H1 (cell line): ENCODE data around the gene MLNR. TPM values are rescaled to one million over a fixed set of nuclear protein-coding genes. Genes with fewer than 3 reads are reported as not detected.
A peak's percentile ranks its signal among the peaks of the same experiment; 100 is the strongest.

ENCODE experiments used
- CTCF ChIA-PET: fragments of 300-600 bp; sonication (Branson Sonifier 250); formaldehyde crosslinking; loops from one replicate; lab custom pipeline; 2021; ENCODE audit not compliant: partially characterized antibody; lab: Charles Lee
- POLR2A ChIA-PET: fragments of 300-600 bp; sonication (Branson Sonifier 250); formaldehyde crosslinking; loops from one replicate; lab custom pipeline; 2021; ENCODE audit warnings: inconsistent platforms; ENCODE audit not compliant: partially characterized antibody; lab: Charles Lee
- DNase-seq, 2 experiments: peaks; one replicate each; pipeline versions ENCODE4 v3.0.0 to v3.0.0-alpha.2; 2010 to 2022; ENCODE audit warnings: low spot score in 2 of 2, low read depth in 1 of 2, mixed read lengths in 1 of 2
- FAIRE-seq: peaks from 2 replicates; lab custom pipeline; 2011; peaks lifted over from hg19 to GRCh38; lab: Jason Lieb, UNC
- H2AFZ ChIP-seq: 2 replicates; pipeline ENCODE4 v1.8.1; 2012; ENCODE audit warnings: low read length, inconsistent platforms
- H2AK5ac ChIP-seq: 2 replicates; pipeline ENCODE4 v1.6.1; 2013; ENCODE audit warnings: low read depth, low read length
- H2BK120ac ChIP-seq: replicated peaks from 2 replicates; pipeline ENCODE3; 2013; ENCODE audit warnings: low read depth, low read length, inconsistent platforms
- H2BK12ac ChIP-seq: 2 replicates; pipeline ENCODE4 v1.6.1; 2013; ENCODE audit warnings: low read depth, low read length
- H2BK15ac ChIP-seq: 2 replicates; pipeline ENCODE4 v1.6.1; 2013; ENCODE audit warnings: low read length
- H2BK20ac ChIP-seq: 2 replicates; pipeline ENCODE4 v1.6.1; 2013; ENCODE audit warnings: low read length
- H2BK5ac ChIP-seq: 2 replicates; pipeline ENCODE4 v1.6.1; 2013; ENCODE audit warnings: low read depth, low read length
- H3K14ac ChIP-seq: 2 replicates; pipeline ENCODE4 v1.6.1; 2013; ENCODE audit warnings: inconsistent platforms; ENCODE audit not compliant: insufficient read length
- H3K18ac ChIP-seq: 2 replicates; pipeline ENCODE4 v1.6.1; 2013; ENCODE audit warnings: low read length; ENCODE audit errors: extremely low read depth
- H3K23ac ChIP-seq: 2 replicates; pipeline ENCODE4 v1.6.1; 2013; ENCODE audit warnings: inconsistent platforms; ENCODE audit not compliant: insufficient read length
- H3K23me2 ChIP-seq: 2 replicates; pipeline ENCODE4 v1.6.1; 2013; ENCODE audit warnings: low read depth, low read length
- H3K27ac ChIP-seq: 2 replicates; pipeline ENCODE4 v1.6.1; 2011; ENCODE audit warnings: low read depth, low read length, inconsistent platforms
- H3K27me3 ChIP-seq, 4 experiments: replicated peaks in 1 of 4; 1 replicate in 1 of 4; 2 replicates in 3 of 4; pipeline versions ENCODE4 v1.6.1 to v1.8.1; 2011 to 2013; ENCODE audit warnings: low read length in 3 of 4, mild to moderate bottlenecking in 3 of 4, inconsistent platforms in 2 of 4, mixed read lengths in 2 of 4, moderate library complexity in 1 of 4; ENCODE audit not compliant: control insufficient read depth in 3 of 4, insufficient read depth in 3 of 4; ENCODE audit errors: extremely low read depth in 1 of 4
- H3K36me3 ChIP-seq, 4 experiments: 2 replicates each; pipeline versions ENCODE4 v1.6.1 to v1.8.1; 2011 to 2013; ENCODE audit warnings: mild to moderate bottlenecking in 4 of 4, low read length in 3 of 4, moderate library complexity in 2 of 4, control low read depth in 1 of 4, inconsistent platforms in 1 of 4; ENCODE audit not compliant: insufficient read depth in 4 of 4, control insufficient read depth in 2 of 4
- H3K4ac ChIP-seq: replicated peaks from 2 replicates; pipeline ENCODE3; 2013; ENCODE audit warnings: low read length, low read depth, mixed read lengths, inconsistent platforms; ENCODE audit not compliant: insufficient read length
- H3K4me1 ChIP-seq, 4 experiments: replicated peaks in 1 of 4; 1 replicate in 1 of 4; 2 replicates in 3 of 4; pipeline versions ENCODE4 v1.6.1 to v1.8.1; 2011 to 2013; ENCODE audit warnings: low read length in 3 of 4, inconsistent platforms in 2 of 4, mixed read lengths in 1 of 4; ENCODE audit not compliant: insufficient read depth in 4 of 4, control insufficient read depth in 3 of 4
- H3K4me2 ChIP-seq, 2 experiments: 2 replicates each; pipeline versions ENCODE4 v1.6.1 to v1.8.1; 2011 to 2013; ENCODE audit warnings: low read depth in 2 of 2, low read length in 2 of 2, control low read depth in 1 of 2, inconsistent platforms in 1 of 2, mild to moderate bottlenecking in 1 of 2; ENCODE audit not compliant: insufficient read depth in 1 of 2
- H3K4me3 ChIP-seq, 4 experiments: fragments of 200-600, 300-600 bp in 1 of 4; sonication (generic), shearing (Covaris generic), sonication (Bioruptor Twin) in 1 of 4; 2 replicates each; pipeline versions ENCODE4 v1.5.1 to v1.8.1; 2011 to 2016; ENCODE audit warnings: low read length in 4 of 4, low read depth in 3 of 4, control low read depth in 2 of 4, inconsistent platforms in 2 of 4, mild to moderate bottlenecking in 2 of 4, mixed read lengths in 1 of 4, moderate library complexity in 1 of 4; ENCODE audit not compliant: insufficient read depth in 2 of 4; ENCODE audit errors: extremely low read depth in 1 of 4
- H3K56ac ChIP-seq: replicated peaks from 2 replicates; pipeline ENCODE3; 2013; ENCODE audit warnings: low read depth, mild to moderate bottlenecking, mixed read lengths, low read length, inconsistent platforms; ENCODE audit not compliant: insufficient read length
- H3K79me1 ChIP-seq: 2 replicates; pipeline ENCODE4 v1.6.1; 2013; ENCODE audit warnings: low read depth, low read length, control low read depth
- H3K79me2 ChIP-seq, 2 experiments: 2 replicates each; pipeline versions ENCODE4 v1.6.1 to v1.8.1; 2012 to 2013; ENCODE audit warnings: low read length in 2 of 2, mild to moderate bottlenecking in 2 of 2, inconsistent platforms in 1 of 2; ENCODE audit not compliant: insufficient read depth in 2 of 2, control insufficient read depth in 1 of 2
- H3K9ac ChIP-seq, 4 experiments: replicated peaks in 1 of 4; 1 replicate in 1 of 4; 2 replicates in 3 of 4; pipeline versions ENCODE4 v1.6.1 to v1.8.1; 2011 to 2013; ENCODE audit warnings: low read depth in 3 of 4, low read length in 3 of 4, control low read depth in 2 of 4, mild to moderate bottlenecking in 2 of 4, moderate library complexity in 2 of 4, inconsistent platforms in 1 of 4; ENCODE audit errors: extremely low read depth in 1 of 4
- H3K9me3 ChIP-seq, 2 experiments: 2 replicates each; pipeline versions ENCODE4 v1.6.1 to v1.8.1; 2012 to 2013; ENCODE audit warnings: mild to moderate bottlenecking in 2 of 2, moderate library complexity in 2 of 2, control low read depth in 1 of 2, inconsistent platforms in 1 of 2, low read depth in 1 of 2, low read length in 1 of 2, mixed read lengths in 1 of 2; ENCODE audit not compliant: insufficient read depth in 2 of 2
- H4K20me1 ChIP-seq, 2 experiments: replicated peaks in 1 of 2; 2 replicates each; pipeline versions ENCODE3 to v1.8.1; 2011 to 2013; ENCODE audit warnings: inconsistent platforms in 2 of 2, low read length in 2 of 2, mild to moderate bottlenecking in 1 of 2; ENCODE audit not compliant: insufficient read depth in 2 of 2, control insufficient read depth in 1 of 2
- H4K5ac ChIP-seq: 2 replicates; pipeline ENCODE4 v1.6.1; 2013; ENCODE audit warnings: low read length, low read depth, mixed read lengths, inconsistent platforms; ENCODE audit not compliant: insufficient read length
- H4K8ac ChIP-seq: 2 replicates; pipeline ENCODE4 v1.8.0; 2013; ENCODE audit warnings: mild to moderate bottlenecking, moderate library complexity, low read length, inconsistent platforms; ENCODE audit not compliant: insufficient read depth; ENCODE audit errors: extremely low read depth
- H4K91ac ChIP-seq: replicated peaks from 2 replicates; pipeline ENCODE3; 2013; ENCODE audit warnings: low read length, mixed read lengths, inconsistent platforms; ENCODE audit not compliant: insufficient read length
- CEBPB ChIP-seq: IDR thresholded peaks from 2 replicates; pipeline ENCODE4 v1.6.1; 2012; ENCODE audit warnings: low read depth, low read length
- HDAC2 ChIP-seq, 2 experiments: fragments of 300-600 bp in 1 of 2; sonication (generic) in 1 of 2; IDR thresholded peaks; 2 replicates each; pipeline ENCODE4 v1.6.1; 2011 to 2012; ENCODE audit warnings: low read depth in 2 of 2, low read length in 2 of 2, mild to moderate bottlenecking in 2 of 2, moderate library complexity in 2 of 2, borderline replicate concordance in 1 of 2, inconsistent platforms in 1 of 2
- PHF8 ChIP-seq: fragments of 200-600 bp; sonication (generic); conservative IDR thresholded peaks from 2 replicates; pipeline ENCODE4 v1.7.1; 2012; ENCODE audit warnings: low read depth, mild to moderate bottlenecking, inconsistent platforms, low read length, moderate library complexity
- WGBS, 2 experiments: shearing (Covaris generic) in 1 of 2; methylation state at CpG; one replicate each; pipeline versions ENCODE4 v1.1.6 to v1.1.7; 2013 to 2015; ENCODE audit warnings: low lambda C conversion rate in 2 of 2, mixed read lengths in 2 of 2, inconsistent platforms in 1 of 2, low coverage in 1 of 2, missing lambda C conversion rate in 1 of 2; ENCODE audit not compliant: insufficient replicate concordance in 2 of 2, insufficient coverage in 1 of 2, insufficient read length in 1 of 2; ENCODE audit errors: extremely low coverage in 1 of 2, missing lambda C conversion rate in 1 of 2; 5-methylcytosine and 5-hydroxymethylcytosine counted together
- polyA plus RNA-seq, 7 experiments: library from polyadenylated mRNA; depleted of rRNA in 3 of 7; stranded (reverse) in 5 of 7; unstranded in 2 of 7; fragments of >200 nt in 5 of 7; fragments of 200-250 nt in 2 of 7; gene quantifications; 1 replicate in 5 of 7; 2 replicates in 1 of 7; 4 replicates in 1 of 7; pipeline versions ENCODE4 v1.2.1 to v1.2.3, GENCODE V29; 2011 to 2013; ENCODE audit warnings: missing spikeins in 2 of 7, mixed read lengths in 2 of 7
- total RNA-seq: library from RNA; stranded (reverse); fragmentation: NEBNext Ultra II Directional; extraction: Animal tissue kit (Norgen Biotek cat#: 25700); gene quantifications from 2 replicates; pipeline ENCODE4 v1.2.1, GENCODE V29; 2021

MLNR gene
- total and polyA plus RNA-seq, 2 of the 8 experiments (the other 6 are each of a cell fraction or from before 2014, with no cell fraction given): 0.24 to 0.29 TPM

- H3K79me1 ChIP-seq: no peaks in the 10 kb centered on the region
- H3K9ac ChIP-seq: no peak overlapping the region
- no peak overlapping the region for H3K56ac ChIP-seq
- H4K8ac ChIP-seq: no peak overlapping the region
- H3K23me2 ChIP-seq: peaks cover 5% of the 10 kb centered on the region; the same call in 1 of the 2 replicates
- 70% methylated on average over 4 of the region's 5 CpGs; no CpG with 5 or more reads in 1 of the 2 experiments for WGBS, 2 experiments
- FAIRE-seq (no peak), DNase-seq (no peak)
- no peak overlapping the region for H4K91ac ChIP-seq
- H2AFZ ChIP-seq: no peak overlapping the region
- ChIA-PET POLR2A (no interaction called here), CTCF (interaction anchor here (0.7 to 2.6 kb wide), 5 partner anchors 9 to 430 kb away, joined by 3 to 12 read pairs (median 6); no protein-coding TSS in a partner anchor)
- H3K27ac ChIP-seq: no peak overlapping the region
- no peak overlapping the region for H3K23ac ChIP-seq
- no peaks in the 10 kb centered on the region for H3K9me3 ChIP-seq
- H3K36me3 ChIP-seq: peaks cover 0 to 4% (median 0%) of the 10 kb centered on the region in 4 experiments; a peak in 1 of 8 replicates
- no peak overlapping the region for H2BK12ac ChIP-seq
- H3K4me3 ChIP-seq: no peak overlapping the region
- peaks cover 22 to 35% (median 32%) of the 10 kb centered on the region in 4 experiments for H3K27me3 ChIP-seq
- no peak overlapping the region for H3K14ac ChIP-seq
- no peak overlapping the region for H3K4ac ChIP-seq
- H3K4me1 ChIP-seq: peaks cover 0 to 3% (median under 1%) of the 10 kb centered on the region in 4 experiments; a peak in 4 of 7 replicates
- no peak overlapping the region for H3K4me2 ChIP-seq
- no peak overlapping the region for H2BK15ac ChIP-seq
- H2AK5ac ChIP-seq: no peak overlapping the region
- no peak overlapping the region for H2BK20ac ChIP-seq
- TF ChIP-seq PHF8 (no peak), HDAC2 (IDR thresholded peaks at IDR 0.05; ENCODE audit: borderline replicate concordance in 1 of 2, low read depth in 2 of 2, low read length in 2 of 2) (no peak), CEBPB (peak; percentile 44; the same call in 1 of the 2 replicates)
- H4K20me1 ChIP-seq: peaks cover 0 to 2% of the 10 kb centered on the region in 2 experiments
- no peaks in the 10 kb centered on the region for H3K79me2 ChIP-seq
- H3K18ac ChIP-seq: no peak overlapping the region
- no peak overlapping the region for H2BK120ac ChIP-seq
- no peak overlapping the region for H4K5ac ChIP-seq
- no peak overlapping the region for H2BK5ac ChIP-seq
Observed at GRCh38 chr13:49225223-49226042, 5.3 kb downstream of the MLNR start.
